ENCODE measurements around the gene MCRIP2.
A peak's percentile ranks its signal among the peaks of the same experiment; 100 is the strongest.

Gene MCRIP2

GRCh38 chr16:667113-667779, 25.6 kb downstream of the MCRIP2 start:
- no peak for TF ChIP-seq CTCF (IDR thresholded peaks at IDR 0.05; ENCODE audit: borderline replicate concordance, insufficient read depth, low read depth, low read length)
- H3K4me3 ChIP-seq (ENCODE audit: low read depth, low read length) = peak overlapping the region; percentile 99

- peak; percentile 92 for TF ChIP-seq CTCF (IDR thresholded peaks at IDR 0.05; ENCODE audit: borderline replicate concordance, insufficient read depth, low read depth, low read length)
- H3K4me3 ChIP-seq (ENCODE audit: low read depth, low read length) = peak within 1 kb of the TSS; percentile 99
These were observed 26.3 kb downstream of the MCRIP2 start, which contains the start of gene RHOT2 for GRCh38 chr16:667780-668518. RHOT2 (plus strand) TSS chr16:668132; CDS start chr16:668200, 68 bp downstream.

GRCh38 chr16:668519-669171, 27.0 kb downstream of the MCRIP2 start:
- no peak for TF ChIP-seq CTCF (IDR thresholded peaks at IDR 0.05; ENCODE audit: borderline replicate concordance, insufficient read depth, low read depth, low read length)
- H3K4me3 ChIP-seq (ENCODE audit: low read depth, low read length) = peak overlapping the region; percentile 99

GRCh38 chr16:669666-670065, 28.0 kb downstream of the MCRIP2 start:
- no peak for TF ChIP-seq CTCF (IDR thresholded peaks at IDR 0.05; ENCODE audit: borderline replicate concordance, insufficient read depth, low read depth, low read length)
- H3K4me3 ChIP-seq (ENCODE audit: low read depth, low read length) = no peak overlapping the region

GRCh38 chr16:670485-671352, 29.1 kb downstream of the MCRIP2 start:
- no peak for TF ChIP-seq CTCF (IDR thresholded peaks at IDR 0.05; ENCODE audit: borderline replicate concordance, insufficient read depth, low read depth, low read length)
- no peak overlapping the region for H3K4me3 ChIP-seq (ENCODE audit: low read depth, low read length)

- no peak overlapping the region for H3K4me3 ChIP-seq (ENCODE audit: low read depth, low read length)
- no peak for TF ChIP-seq CTCF (IDR thresholded peaks at IDR 0.05; ENCODE audit: borderline replicate concordance, insufficient read depth, low read depth, low read length)
These were observed 29.9 kb downstream of the MCRIP2 start for GRCh38 chr16:671353-672131.

All from GM12875 (cell line).